Stimulated activated CD4-positive, alpha-beta T cell treated with anti-CD3 and anti-CD28 coated beads, TNF-alpha, amount 100 ng/mL, for 1 hour (primary cell): ENCODE data around the gene VASH1.

Source experiments
- DNase-seq, 3 donors: peaks; one replicate each; pipeline ENCODE4 v3.0.0-alpha.2; 2020; ENCODE audit warnings: low read depth in 3 of 3, low spot score in 1 of 3

Gene VASH1

DNA sequence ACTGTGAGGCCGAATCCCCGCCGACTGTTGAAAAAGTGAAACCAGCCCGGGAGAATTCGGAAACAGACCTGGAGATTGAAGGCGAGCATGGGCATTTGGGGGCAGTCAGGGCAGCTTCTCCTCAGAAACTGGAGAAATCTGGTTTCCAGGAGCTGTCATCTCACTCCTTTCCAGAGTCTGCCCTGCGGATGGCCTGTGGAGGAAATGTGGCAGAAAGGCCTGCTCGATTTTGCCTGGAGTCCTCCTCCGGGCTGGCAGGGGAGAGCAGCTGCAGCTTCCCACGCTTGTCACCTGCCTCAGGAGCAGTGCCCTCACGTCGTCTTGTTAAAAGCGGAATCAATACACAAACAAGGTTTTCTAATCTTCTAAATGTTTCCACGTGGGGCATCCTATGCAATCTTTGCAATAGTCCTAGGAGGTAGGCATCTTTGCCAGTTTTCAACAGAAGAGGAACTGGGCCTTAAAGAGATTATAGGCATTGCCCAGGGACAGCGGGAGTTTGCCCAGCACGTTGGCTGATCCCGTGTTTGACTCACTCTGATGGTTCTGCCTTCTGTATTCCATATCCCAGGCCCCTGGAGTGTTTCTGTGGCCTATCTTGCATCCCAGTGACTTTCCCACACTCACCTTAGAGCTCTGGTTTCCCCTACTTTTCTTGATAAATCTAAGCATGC lies 67.2 kb downstream of the VASH1 start:
- no peak for DNase-seq

GRCh38 chr14:76829013-76829365 lies 67.7 kb downstream of the VASH1 start:
- no peak for DNase-seq

GRCh38 chr14:76829650-76830421 lies 68.6 kb downstream of the VASH1 start:
- DNase-seq, result no peak

- no peak for DNase-seq
Observed at GRCh38 chr14:76830556-76830955, 69.3 kb downstream of the VASH1 start.

DNA sequence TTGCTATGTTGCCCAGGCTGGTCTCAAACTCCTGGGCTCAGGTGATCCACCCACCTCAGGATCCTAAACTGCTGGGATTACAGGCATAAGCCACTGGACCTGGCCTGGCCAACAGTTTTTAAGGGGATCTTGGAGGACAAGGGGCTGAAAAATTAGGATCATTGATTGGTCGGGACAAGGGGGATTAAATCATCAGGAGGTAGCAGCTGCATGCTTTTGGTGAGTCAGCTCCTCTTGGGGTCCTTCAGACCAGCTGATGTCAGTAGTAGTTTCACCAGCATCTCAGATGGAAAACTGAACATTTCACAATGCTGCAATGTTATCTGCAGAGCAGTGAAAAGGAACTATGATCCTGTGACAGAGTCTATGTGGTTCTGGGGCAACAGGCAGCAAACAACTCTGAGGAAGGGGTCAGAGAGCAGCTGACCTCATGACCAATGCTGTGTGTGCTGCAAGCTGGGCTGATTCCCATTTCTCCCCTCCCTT lies 71.3 kb downstream of the VASH1 start:
- no peak for DNase-seq
